CD4-positive, CD25-positive, alpha-beta regulatory T cell (primary cell): Measurements from ENCODE around the gene UBE2D3. TPM values are rescaled to one million over a fixed set of nuclear protein-coding genes. Genes with fewer than 3 reads are reported as not detected.

Source experiments
- ATAC-seq, 2 donors: fragments of 150-1000 bp; cut with Tn5 transposase; one replicate each; pipeline ENCODE4 v1.10.0; 2021; ENCODE audit warnings: low read depth in 2 of 2, moderate number of reproducible peaks in 2 of 2, moderate library complexity in 1 of 2
- DNase-seq, 3 donors: peaks; one replicate each; pipeline versions ENCODE4 v3.0.0 to v3.0.0-alpha.2; 2012 to 2022; ENCODE audit warnings: mixed read lengths in 1 of 3
- H3K27ac ChIP-seq: one replicate; pipeline ENCODE4 v1.7.0; 2013; ENCODE audit warnings: mild to moderate bottlenecking, low read length; ENCODE audit not compliant: insufficient read depth, poor library complexity, severe bottlenecking
- H3K27me3 ChIP-seq: one replicate; pipeline ENCODE4 v1.7.0; 2013; ENCODE audit warnings: low read length; ENCODE audit not compliant: control insufficient read depth, insufficient read depth
- H3K36me3 ChIP-seq: one replicate; pipeline ENCODE4 v1.7.0; 2013; ENCODE audit warnings: mild to moderate bottlenecking, low read length, moderate library complexity; ENCODE audit not compliant: control insufficient read depth, insufficient read depth
- H3K4me1 ChIP-seq: 2 replicates; pipeline ENCODE4 v1.7.0; 2013; ENCODE audit warnings: mild to moderate bottlenecking, low read length; ENCODE audit not compliant: insufficient read depth, control insufficient read depth, poor library complexity, severe bottlenecking
- H3K4me3 ChIP-seq: one replicate; pipeline ENCODE4 v1.7.0; 2013; ENCODE audit warnings: low read depth, mild to moderate bottlenecking, low read length, moderate library complexity
- H3K9me3 ChIP-seq, 2 experiments: 1 replicate in 1 of 2; 2 replicates in 1 of 2; pipeline ENCODE4 v1.7.0; 2013; ENCODE audit warnings: low read length in 2 of 2, mild to moderate bottlenecking in 1 of 2, moderate library complexity in 1 of 2; ENCODE audit not compliant: control insufficient read depth in 2 of 2
- H3K27ac Mint-ChIP-seq, 3 donors: one replicate each; pipeline ENCODE4 v1.8.0; 2020 to 2022; ENCODE audit warnings: mild to moderate bottlenecking in 3 of 3, mixed read lengths in 3 of 3, moderate library complexity in 2 of 3
- H3K27me3 Mint-ChIP-seq: one replicate; pipeline ENCODE4 v1.8.0; 2022; ENCODE audit warnings: mild to moderate bottlenecking, mixed read lengths
- H3K36me3 Mint-ChIP-seq: one replicate; pipeline ENCODE4 v1.8.0; 2020; ENCODE audit warnings: mixed read lengths
- H3K4me1 Mint-ChIP-seq, 4 donors: one replicate each; pipeline ENCODE4 v1.8.0; 2020 to 2022; ENCODE audit warnings: mixed read lengths in 4 of 4, mild to moderate bottlenecking in 1 of 4
- H3K4me3 Mint-ChIP-seq, 4 donors: one replicate each; pipeline ENCODE4 v1.8.0; 2020 to 2022; ENCODE audit warnings: mild to moderate bottlenecking in 4 of 4, mixed read lengths in 4 of 4, moderate library complexity in 3 of 4
- H3K9me3 Mint-ChIP-seq, 7 donors: one replicate each; pipeline ENCODE4 v1.8.0; 2020 to 2022; ENCODE audit warnings: mixed read lengths in 7 of 7, mild to moderate bottlenecking in 3 of 7, moderate library complexity in 2 of 7
- polyA plus RNA-seq, 4 donors: library from polyadenylated mRNA; unstranded; fragments of 300-500 nt; fragmentation: Illumina TruSeq; gene quantifications; one replicate each; pipeline ENCODE4 v1.2.3, GENCODE V29; 2021
- total RNA-seq: library from RNA; stranded (reverse); gene quantifications from one replicate; pipeline ENCODE4 v1.2.3, GENCODE V29; 2022

Gene UBE2D3
- total and polyA plus RNA-seq, 5 donors from 2014 or later: 452 to 587 (median 502) TPM

- no peak overlapping the region for H3K27ac Mint-ChIP-seq
- H3K9me3 ChIP-seq: no peaks in the 10 kb centered on the region
These were observed 40.1 kb downstream of the UBE2D3 start for GRCh38 chr4:102787096-102787881.

GRCh38 chr4:102786279-102786678 lies 41.1 kb downstream of the UBE2D3 start:
- no peaks in the 10 kb centered on the region for H3K4me1 ChIP-seq
- peaks cover 3% of the 10 kb centered on the region for H3K27me3 ChIP-seq
- Mint-ChIP-seq H3K4me3 (no peak overlapping the region), H3K9me3 (peaks cover 0 to 9% (median 1%) of the 10 kb centered on the region in 7 donors), H3K4me1 (peaks cover 7 to 16% (median 10%) of the 10 kb centered on the region in 4 donors), H3K27me3 (no peaks in the 10 kb centered on the region), H3K36me3 (no peaks in the 10 kb centered on the region), H3K27ac (no peak overlapping the region)
- no peaks in the 10 kb centered on the region for H3K36me3 ChIP-seq
- no peak overlapping the region for H3K27ac ChIP-seq
- DNase-seq (no peak), ATAC-seq (no peak)
- no peaks in the 10 kb centered on the region for H3K9me3 ChIP-seq
- H3K4me3 ChIP-seq: no peak overlapping the region

More at GRCh38 chr4:102787096-102787881, 40.1 kb downstream of the UBE2D3 start:
- Histone ChIP-seq H3K27ac (no peak overlapping the region), H3K4me3 (no peak overlapping the region), H3K27me3 (no peaks in the 10 kb centered on the region), H3K36me3 (no peaks in the 10 kb centered on the region), H3K4me1 (no peaks in the 10 kb centered on the region)
- Mint-ChIP-seq H3K36me3 (peaks cover 1% of the 10 kb centered on the region), H3K4me1 (peaks cover 9 to 18% (median 12%) of the 10 kb centered on the region in 4 donors), H3K9me3 (peaks cover 0 to 10% (median 1%) of the 10 kb centered on the region in 7 donors), H3K4me3 (no peak overlapping the region), H3K27me3 (no peaks in the 10 kb centered on the region)
- DNase-seq: no peak
- no peak for ATAC-seq

DNA sequence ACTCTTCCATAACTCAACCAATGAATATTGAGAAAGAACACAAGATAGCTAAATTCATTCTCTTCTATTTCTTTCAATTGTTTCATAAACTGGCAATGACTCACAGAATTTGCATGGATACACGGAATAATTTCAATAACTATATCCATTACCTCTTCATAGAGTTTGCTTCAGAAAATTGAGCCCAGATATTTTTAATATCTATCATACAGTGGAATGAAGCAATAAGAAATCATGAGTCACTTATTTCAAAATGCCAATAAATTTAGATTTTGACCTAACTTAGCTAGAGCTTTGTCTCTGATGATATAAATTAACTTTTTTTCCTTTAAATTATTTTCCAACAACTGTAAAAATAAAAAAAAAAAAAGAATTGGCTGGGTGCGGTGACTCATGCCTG lies 44.3 kb downstream of the UBE2D3 start:
- H3K9me3 ChIP-seq: no peaks in the 10 kb centered on the region
- no peaks in the 10 kb centered on the region for H3K4me1 ChIP-seq
- Mint-ChIP-seq H3K36me3 (no peaks in the 10 kb centered on the region), H3K27ac (no peak overlapping the region), H3K4me1 (peaks cover 0 to 4% (median 1%) of the 10 kb centered on the region in 4 donors), H3K9me3 (peaks cover 0 to 4% (median 0%) of the 10 kb centered on the region in 7 donors), H3K27me3 (no peaks in the 10 kb centered on the region), H3K4me3 (no peak overlapping the region)
- ATAC-seq (no peak), DNase-seq (no peak)
- H3K27ac ChIP-seq: no peak overlapping the region
- H3K27me3 ChIP-seq: peaks cover 3% of the 10 kb centered on the region
- H3K4me3 ChIP-seq: no peak overlapping the region
- H3K36me3 ChIP-seq: no peaks in the 10 kb centered on the region

- ATAC-seq: no peak
- H3K9me3 Mint-ChIP-seq: peaks cover 0 to 3% (median 0%) of the 10 kb centered on the region in 7 donors
- H3K4me3 ChIP-seq: no peak overlapping the region
- H3K27ac Mint-ChIP-seq: no peak overlapping the region
- H3K36me3 ChIP-seq: no peaks in the 10 kb centered on the region
- DNase-seq: no peak
- no peaks in the 10 kb centered on the region for H3K4me1 ChIP-seq
- no peaks in the 10 kb centered on the region for H3K9me3 ChIP-seq
- no peaks in the 10 kb centered on the region for H3K36me3 Mint-ChIP-seq
- no peak overlapping the region for H3K27ac ChIP-seq
- no peaks in the 10 kb centered on the region for H3K27me3 Mint-ChIP-seq
- peaks cover 0 to 4% (median 0%) of the 10 kb centered on the region in 4 donors for H3K4me1 Mint-ChIP-seq
- H3K4me3 Mint-ChIP-seq: no peak overlapping the region
- H3K27me3 ChIP-seq: peaks cover 3% of the 10 kb centered on the region
These were observed 45.8 kb downstream of the UBE2D3 start for GRCh38 chr4:102781570-102781969.

DNA sequence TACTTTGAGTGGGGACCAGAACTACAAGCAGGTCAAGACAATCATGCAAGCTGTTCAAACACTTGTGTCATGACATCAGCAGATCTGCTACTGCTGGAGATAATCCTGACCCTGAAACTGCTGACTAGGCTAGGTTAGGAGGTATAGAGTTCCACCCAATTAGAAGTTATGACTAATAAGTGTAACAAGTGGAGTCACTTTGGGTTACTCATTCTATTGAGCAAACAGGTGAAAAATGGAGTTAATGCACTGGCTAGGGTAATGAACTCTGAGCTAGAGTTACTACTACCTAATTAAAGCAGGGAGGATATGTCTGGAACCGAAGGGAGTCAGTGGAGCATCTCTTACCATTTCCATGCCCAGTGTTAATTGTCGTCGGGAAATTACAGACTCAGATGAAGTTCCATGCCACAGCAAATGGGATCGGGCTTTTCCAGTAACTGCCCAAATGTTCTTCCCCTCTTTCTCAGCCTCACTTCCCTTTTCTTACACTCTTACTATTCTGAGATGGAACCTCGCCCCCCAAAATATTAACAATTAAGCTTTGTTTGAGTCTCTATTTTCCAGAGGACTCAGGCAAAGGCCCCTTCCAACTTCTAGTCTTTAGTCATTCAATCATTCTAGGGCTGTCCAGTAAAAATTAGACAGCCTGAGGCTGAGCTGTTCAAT lies 46.7 kb downstream of the UBE2D3 start:
- Histone ChIP-seq H3K27ac (no peak overlapping the region), H3K4me1 (no peaks in the 10 kb centered on the region), H3K9me3 (no peaks in the 10 kb centered on the region), H3K27me3 (peaks cover 3% of the 10 kb centered on the region), H3K4me3 (no peak overlapping the region), H3K36me3 (no peaks in the 10 kb centered on the region)
- peaks cover 0 to 3% (median 0%) of the 10 kb centered on the region in 7 donors for H3K9me3 Mint-ChIP-seq
- ATAC-seq (no peak), DNase-seq (peak in 1 of 3 donors; percentile 41)
- H3K27me3 Mint-ChIP-seq: no peaks in the 10 kb centered on the region
- no peaks in the 10 kb centered on the region for H3K4me1 Mint-ChIP-seq
- H3K36me3 Mint-ChIP-seq: no peaks in the 10 kb centered on the region
- H3K27ac Mint-ChIP-seq: no peak overlapping the region
- no peak overlapping the region for H3K4me3 Mint-ChIP-seq

- Mint-ChIP-seq H3K27me3 (no peaks in the 10 kb centered on the region), H3K4me1 (no peaks in the 10 kb centered on the region), H3K9me3 (peaks cover 0 to 3% (median 0%) of the 10 kb centered on the region in 7 donors), H3K27ac (no peak overlapping the region), H3K36me3 (no peaks in the 10 kb centered on the region), H3K4me3 (no peak overlapping the region)
- H3K36me3 ChIP-seq: no peaks in the 10 kb centered on the region
- no peak for DNase-seq
- ATAC-seq: no peak
- H3K9me3 ChIP-seq: no peaks in the 10 kb centered on the region
- no peak overlapping the region for H3K27ac ChIP-seq
- H3K27me3 ChIP-seq: peaks cover 3% of the 10 kb centered on the region
- no peak overlapping the region for H3K4me3 ChIP-seq
- H3K4me1 ChIP-seq: no peaks in the 10 kb centered on the region
These were observed 48.1 kb downstream of the UBE2D3 start for GRCh38 chr4:102779204-102779603.

- Histone ChIP-seq H3K27me3 (peaks cover 3% of the 10 kb centered on the region), H3K4me1 (no peaks in the 10 kb centered on the region), H3K36me3 (no peaks in the 10 kb centered on the region), H3K4me3 (no peak overlapping the region), H3K9me3 (no peaks in the 10 kb centered on the region), H3K27ac (no peak overlapping the region)
- no peak for DNase-seq
- Mint-ChIP-seq H3K27ac (no peak overlapping the region), H3K36me3 (no peaks in the 10 kb centered on the region), H3K27me3 (no peaks in the 10 kb centered on the region), H3K4me3 (no peak overlapping the region), H3K9me3 (peaks cover 0 to 3% (median 0%) of the 10 kb centered on the region in 7 donors), H3K4me1 (no peaks in the 10 kb centered on the region)
- ATAC-seq: no peak
These were observed 48.6 kb downstream of the UBE2D3 start for GRCh38 chr4:102778720-102779119.
